HEK293T (cell line): Measurements from ENCODE around the gene GCNT2.

Experiments
- CTCF ChIA-PET: fragments of 350-600 bp; formaldehyde crosslinking; extraction: SDS; loops from one replicate; lab custom pipeline; 2021; ENCODE audit warnings: antibody characterized with exemption, inconsistent platforms; lab: Yijun Ruan, JAX
- POLR2A ChIA-PET: fragments of 350-600 bp; formaldehyde crosslinking; extraction: SDS; loops from one replicate; lab custom pipeline; 2020; ENCODE audit warnings: antibody characterized with exemption, inconsistent platforms; lab: Yijun Ruan, JAX
- DNase-seq: peaks from one replicate; pipeline ENCODE4 v3.0.0; 2012; ENCODE audit warnings: mixed read lengths; ENCODE audit errors: extremely low spot score
- ARNT ChIP-seq: fragments of 450-650 bp; IDR thresholded peaks from 2 replicates; pipeline ENCODE4 v1.6.1; 2017; ENCODE audit warnings: mild to moderate bottlenecking
- BHLHE40 ChIP-seq: fragments of 450-650 bp; IDR thresholded peaks from 2 replicates; pipeline ENCODE4 v1.6.1; 2016; ENCODE audit warnings: mild to moderate bottlenecking, moderate library complexity, borderline replicate concordance
- CTBP1 ChIP-seq: fragments of 450-650 bp; IDR thresholded peaks from 2 replicates; pipeline ENCODE4 v1.6.1; 2016; ENCODE audit warnings: borderline replicate concordance
- ELF4 ChIP-seq: fragments of 450-650 bp; IDR thresholded peaks from 2 replicates; pipeline ENCODE4 v1.6.1; 2017; ENCODE audit warnings: antibody characterized with exemption
- FOXA1 ChIP-seq: fragments of 450-650 bp; IDR thresholded peaks from 2 replicates; pipeline ENCODE4 v1.6.1; 2016; ENCODE audit warnings: mild to moderate bottlenecking
- FOXK2 ChIP-seq: fragments of 450-650 bp; IDR thresholded peaks from 2 replicates; pipeline ENCODE4 v1.6.1; 2016; ENCODE audit warnings: mild to moderate bottlenecking
- FOXM1 ChIP-seq: fragments of 450-650 bp; IDR thresholded peaks from 2 replicates; pipeline ENCODE4 v1.6.1; 2017; ENCODE audit warnings: mild to moderate bottlenecking, borderline replicate concordance
- HDGF ChIP-seq: fragments of 450-650 bp; IDR thresholded peaks from 2 replicates; pipeline ENCODE4 v1.6.1; 2017; ENCODE audit warnings: antibody characterized with exemption, borderline replicate concordance
- L3MBTL2 ChIP-seq: fragments of 450-650 bp; conservative IDR thresholded peaks from 2 replicates; pipeline ENCODE4 v1.6.1; 2016; ENCODE audit warnings: mild to moderate bottlenecking
- LEF1 ChIP-seq: fragments of 450-650 bp; IDR thresholded peaks from 2 replicates; pipeline ENCODE4 v1.6.1; 2017; ENCODE audit warnings: mild to moderate bottlenecking, borderline replicate concordance
- NFRKB ChIP-seq: fragments of 450-650 bp; IDR thresholded peaks from 2 replicates; pipeline ENCODE4 v1.6.1; 2016; ENCODE audit warnings: mild to moderate bottlenecking, moderate library complexity
- PKNOX1 ChIP-seq: fragments of 450-650 bp; IDR thresholded peaks from 2 replicates; pipeline ENCODE4 v1.6.1; 2016
- SP1 ChIP-seq: fragments of 450-650 bp; IDR thresholded peaks from 2 replicates; pipeline ENCODE4 v1.6.1; 2017
- SUZ12 ChIP-seq: fragments of 450-650 bp; IDR thresholded peaks from 2 replicates; pipeline ENCODE4 v1.6.1; 2016; ENCODE audit warnings: mild to moderate bottlenecking
- TARDBP ChIP-seq: fragments of 450-650 bp; IDR thresholded peaks from 2 replicates; pipeline ENCODE4 v1.6.1; 2016
- ZNF384 ChIP-seq: fragments of 450-650 bp; IDR thresholded peaks from 2 replicates; pipeline ENCODE4 v1.6.1; 2016

GCNT2 gene

GRCh38 chr6:10521104-10521808 is at the start of gene GCNT2:
TSS of gene GCNT2 (plus strand) at chr6:10521351. CDS start at chr6:10528912, 7,561 bp downstream.
- TF ChIP-seq PKNOX1: no peak
- peak; percentile 7; the same call in 1 of the 2 replicates for TF ChIP-seq FOXM1
- no peak for TF ChIP-seq ELF4
- TF ChIP-seq FOXK2: no peak
- no peak for TF ChIP-seq ARNT
- peak; percentile 81 for TF ChIP-seq ZNF384
- TF ChIP-seq CTBP1: peak; percentile 76
- no peak for TF ChIP-seq FOXA1
- peak; percentile 30; the same call in 1 of the 2 replicates for TF ChIP-seq L3MBTL2
- CTCF ChIA-PET: interaction anchor here (0.6 kb wide), 1 partner anchor 355 kb away, joined by 3 read pairs; no protein-coding TSS in a partner anchor
- POLR2A ChIA-PET: interaction anchor here (1.4 to 1.6 kb wide), 2 partner anchors 10 to 173 kb away, joined by 11 to 12 read pairs; partner anchors contain the start of genes C6orf52 and PAK1IP1
- peak; percentile 65 for DNase-seq

GRCh38 chr6:10472634-10473033 is 48.5 kb upstream of the GCNT2 start:
- ChIA-PET CTCF (no interaction called here), POLR2A (no interaction called here)
- DNase-seq: no peak
- TF ChIP-seq ELF4 (no peak), HDGF (no peak)

GRCh38 chr6:10478187-10479040 is 42.7 kb upstream of the GCNT2 start:
- CTCF ChIA-PET: interaction anchor here (0.5 to 2.3 kb wide), 15 partner anchors 9 to 1741 kb away, joined by 3 to 15 read pairs (median 3); no protein-coding TSS in a partner anchor
- peak; percentile 51 for DNase-seq
- POLR2A ChIA-PET: interaction anchor here (1.2 kb wide), 1 partner anchor 246 kb away, joined by 4 read pairs; no protein-coding TSS in a partner anchor
- no peak for TF ChIP-seq NFRKB
- TF ChIP-seq ARNT: no peak
- TF ChIP-seq HDGF: no peak
- TF ChIP-seq ELF4: no peak
- TF ChIP-seq BHLHE40: no peak
- no peak for TF ChIP-seq CTBP1
- TF ChIP-seq LEF1: no peak
- no peak for TF ChIP-seq PKNOX1
- TF ChIP-seq TARDBP: no peak
- no peak for TF ChIP-seq FOXA1
- no peak for TF ChIP-seq ZNF384
- no peak for TF ChIP-seq SP1
- no peak for TF ChIP-seq FOXK2

- POLR2A ChIA-PET: no interaction called here
- CTCF ChIA-PET: no interaction called here
- TF ChIP-seq NFRKB (no peak), ELF4 (no peak), ARNT (no peak), PKNOX1 (no peak), FOXK2 (no peak), SUZ12 (no peak), LEF1 (no peak), ZNF384 (no peak)
- no peak for DNase-seq
Observed at GRCh38 chr6:10479939-10480700, 41.0 kb upstream of the GCNT2 start.

- no peak for DNase-seq
- POLR2A ChIA-PET: no interaction called here
- TF ChIP-seq NFRKB (no peak), ZNF384 (no peak), BHLHE40 (no peak), L3MBTL2 (no peak), ARNT (no peak), FOXK2 (no peak), LEF1 (no peak), CTBP1 (no peak), PKNOX1 (no peak), SP1 (no peak), ELF4 (no peak), FOXM1 (no peak), SUZ12 (no peak), TARDBP (no peak), FOXA1 (no peak), HDGF (no peak)
- CTCF ChIA-PET: no interaction called here
Observed at GRCh38 chr6:10481101-10481500, 40.0 kb upstream of the GCNT2 start.
